Adipose tissue (tissue), 3 donors: Measurements from ENCODE around the gene CBFA2T3. TPM values are rescaled to one million over a fixed set of nuclear protein-coding genes. Genes with fewer than 3 reads are reported as not detected.
"Not testable (repeated sequence)": the region's sequence is repeated elsewhere in the genome, so short reads cannot be mapped to it uniquely, and the experiment has no call there.

Experiments used
- H3K27ac ChIP-seq: one replicate; pipeline ENCODE4 v1.5.1; 2013; ENCODE audit warnings: low read depth, low read length
- WGBS, 3 donors: extraction: QIAGEN DNeasy Blood & Tissue Kit; methylation state at CpG; one replicate each; pipeline ENCODE4 v1.1.7; 2013; 5-methylcytosine and 5-hydroxymethylcytosine counted together
- polyA plus RNA-seq, 3 donors: library from polyadenylated mRNA; stranded (reverse); fragments of 200-250 nt; gene quantifications; one replicate each; pipeline ENCODE4 v1.2.3, GENCODE V29; 2013
- donor health status: healthy with polysubstance abuse.
- donor health status: Bipolar disorder and iron deficiency.
- donor health status: healthy.

Gene CBFA2T3
- polyA plus RNA-seq: 10 to 100 TPM in 2 of 3 donors, 1 to 10 TPM in 1; 7.7 to 19.6 (median 10.7) TPM

DNA sequence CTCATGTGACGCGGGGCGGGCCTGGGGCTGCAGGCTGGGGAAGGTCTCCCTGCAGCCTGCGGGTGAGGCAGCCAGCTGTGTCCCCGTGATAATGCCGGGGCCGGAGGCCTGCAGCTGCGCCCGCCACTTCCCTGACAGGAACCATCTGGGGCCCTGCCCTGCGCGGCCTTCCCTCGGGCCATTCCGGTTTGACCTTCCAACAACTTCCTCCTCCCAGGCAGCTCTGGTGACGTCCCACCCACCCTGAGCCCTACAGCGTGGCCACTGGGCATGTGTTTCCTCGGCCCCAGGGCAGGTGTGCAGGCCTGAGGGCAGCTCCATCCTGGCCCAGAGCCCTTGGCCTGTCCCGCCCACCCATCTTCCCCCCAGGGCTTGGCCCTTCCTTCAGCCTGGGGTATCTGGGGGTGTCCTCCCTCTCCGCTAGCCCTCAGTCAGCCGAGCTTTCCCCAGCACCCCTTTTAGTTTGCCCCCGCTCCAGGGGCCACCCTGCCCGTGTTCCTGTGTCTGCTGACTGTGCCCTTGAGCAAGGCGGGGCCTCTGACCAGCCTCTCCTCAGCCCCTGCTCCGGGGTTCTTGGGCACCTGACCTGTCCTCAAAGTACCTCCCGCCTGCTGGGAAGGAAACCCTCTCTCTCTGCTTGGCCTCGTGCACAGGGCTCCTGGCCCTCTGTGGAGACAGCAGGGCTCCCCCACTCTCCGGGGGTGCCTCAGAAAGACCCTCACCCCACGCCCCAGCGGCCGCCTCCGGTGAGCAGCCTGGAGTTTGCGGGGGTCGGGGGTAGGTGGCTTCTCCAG is at the start of gene CBFA2T3:
Gene CBFA2T3 (minus strand): TSS at position 190 of the 794 bp plus-strand sequence. CDS start 400 bp downstream, outside the sequence.
- WGBS, 3 donors: 26 to 51% (median 29%) methylated on average over 28 to 32 of the region's 32 CpGs
- H3K27ac ChIP-seq: no peak within 1 kb of the TSS

DNA sequence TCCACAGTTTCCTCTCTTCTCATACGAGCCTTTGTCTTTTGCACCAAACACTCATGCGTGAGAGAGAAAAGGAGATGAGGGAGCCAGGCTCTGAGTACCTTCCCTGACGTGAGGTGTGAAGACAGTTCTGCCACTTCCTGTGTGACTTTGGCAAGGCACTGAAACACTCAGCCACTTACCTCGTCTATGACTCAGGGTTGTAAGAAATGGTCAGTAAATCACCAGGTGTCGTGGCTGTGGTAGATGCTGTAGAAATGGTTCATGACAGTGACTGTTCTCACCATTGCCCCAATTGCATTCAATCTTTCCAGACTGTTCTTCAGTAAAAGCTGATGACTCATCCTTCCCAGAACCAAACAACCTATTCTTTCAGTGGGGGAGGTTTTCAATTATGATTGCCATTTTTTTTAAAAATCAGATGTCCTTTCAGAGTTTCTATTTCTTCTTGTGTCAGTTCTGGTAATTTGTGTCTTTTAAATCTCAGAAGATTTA is 49.2 kb upstream of the CBFA2T3 start:
- 57 to 66% (median 58%) methylated on average over 5 of the region's 5 CpGs for WGBS, 3 donors
- no peak overlapping the region for H3K27ac ChIP-seq

- H3K27ac ChIP-seq: no peak overlapping the region
- WGBS, 3 donors: 79 to 93% (median 88%) methylated on average over 4 of the region's 4 CpGs
Measured at GRCh38 chr16:89025636-89026035, 48.6 kb upstream of the CBFA2T3 start.

DNA sequence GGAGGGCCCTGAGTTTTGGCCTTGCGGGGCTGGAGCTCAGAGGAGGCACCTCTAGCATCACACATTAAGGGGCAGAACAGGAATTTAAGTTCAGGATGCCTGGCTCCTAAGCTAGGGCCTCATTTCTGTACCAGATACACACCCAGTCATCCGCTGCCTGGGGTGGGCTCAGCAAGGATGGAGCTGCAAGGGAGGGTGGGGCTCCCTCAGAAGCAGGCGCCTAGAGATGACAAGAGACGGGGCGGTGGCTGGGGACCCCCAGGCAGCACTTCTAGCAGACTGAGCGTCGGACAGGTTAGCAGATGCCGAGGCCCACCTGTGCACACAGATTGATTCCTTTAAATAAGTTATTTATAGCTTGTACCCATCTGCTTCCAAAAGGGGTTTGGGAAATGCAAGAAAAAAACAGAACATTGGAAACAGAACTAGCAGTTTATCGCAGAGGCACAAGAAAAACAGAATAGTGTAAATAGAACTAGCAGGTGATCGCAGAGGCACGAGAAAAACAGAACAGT is 47.6 kb upstream of the CBFA2T3 start:
- H3K27ac ChIP-seq: no peak overlapping the region
- WGBS, 3 donors: 72 to 90% (median 83%) methylated on average over 11 of the region's 11 CpGs

DNA sequence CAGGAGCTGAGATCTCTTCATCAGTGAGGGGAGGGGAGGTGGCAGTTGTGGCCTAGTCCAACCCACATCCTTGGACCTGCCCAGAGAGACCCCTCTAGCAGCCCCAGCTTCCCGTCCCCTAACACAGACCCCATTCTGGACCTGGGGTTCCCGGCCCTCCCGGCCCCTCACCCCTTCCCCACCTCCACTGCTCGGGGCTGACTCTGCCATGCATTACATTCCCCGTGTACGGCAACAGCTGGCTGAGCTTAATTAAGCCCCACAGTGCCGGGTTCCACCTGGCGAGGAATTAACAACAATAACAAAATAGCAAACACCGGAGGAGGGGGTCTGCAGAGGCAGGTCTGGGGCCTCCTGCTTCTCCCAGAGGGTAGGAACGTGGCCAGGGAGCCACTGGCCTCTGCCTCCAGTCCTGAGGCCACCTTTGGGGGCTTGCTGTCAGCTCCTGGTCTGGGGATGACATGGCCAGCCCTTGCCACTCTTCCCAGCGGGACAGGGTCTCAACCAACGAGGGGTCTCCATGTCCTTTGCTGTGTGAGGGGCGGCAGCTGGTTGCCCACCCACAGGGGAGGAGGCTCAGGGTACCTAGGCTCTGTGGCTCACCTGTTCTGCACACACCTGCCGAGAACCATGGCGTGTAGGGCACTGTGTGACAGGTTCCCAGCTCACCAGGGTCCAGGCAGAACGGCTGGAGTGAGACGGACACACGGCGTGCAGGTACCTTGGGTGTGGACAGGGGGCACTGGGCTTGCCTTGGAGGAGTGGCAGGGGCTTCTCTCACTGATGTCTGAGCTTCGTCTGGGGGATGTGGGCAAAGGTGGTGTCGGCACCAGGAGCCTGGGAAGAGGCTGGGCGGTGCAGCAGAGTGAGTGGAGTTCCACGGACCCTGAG is 46.9 kb upstream of the CBFA2T3 start:
- H3K27ac ChIP-seq: no peak overlapping the region
- 55 to 78% (median 73%) methylated on average over 23 of the region's 23 CpGs for WGBS, 3 donors

- 76 to 91% (median 90%) methylated on average over 10 of the region's 10 CpGs for WGBS, 3 donors
- no peak overlapping the region for H3K27ac ChIP-seq
Measured at GRCh38 chr16:89023151-89023551, 46.1 kb upstream of the CBFA2T3 start.

- H3K27ac ChIP-seq: no peak overlapping the region
- WGBS, 3 donors: 69 to 75% (median 73%) methylated on average over 25 of the region's 25 CpGs
Measured at GRCh38 chr16:89022051-89022836, 45.2 kb upstream of the CBFA2T3 start.

GRCh38 chr16:89020925-89021595 is 44.1 kb upstream of the CBFA2T3 start:
- 78 to 91% (median 90%) methylated on average over 23 of the region's 23 CpGs for WGBS, 3 donors
- no peak overlapping the region for H3K27ac ChIP-seq

DNA sequence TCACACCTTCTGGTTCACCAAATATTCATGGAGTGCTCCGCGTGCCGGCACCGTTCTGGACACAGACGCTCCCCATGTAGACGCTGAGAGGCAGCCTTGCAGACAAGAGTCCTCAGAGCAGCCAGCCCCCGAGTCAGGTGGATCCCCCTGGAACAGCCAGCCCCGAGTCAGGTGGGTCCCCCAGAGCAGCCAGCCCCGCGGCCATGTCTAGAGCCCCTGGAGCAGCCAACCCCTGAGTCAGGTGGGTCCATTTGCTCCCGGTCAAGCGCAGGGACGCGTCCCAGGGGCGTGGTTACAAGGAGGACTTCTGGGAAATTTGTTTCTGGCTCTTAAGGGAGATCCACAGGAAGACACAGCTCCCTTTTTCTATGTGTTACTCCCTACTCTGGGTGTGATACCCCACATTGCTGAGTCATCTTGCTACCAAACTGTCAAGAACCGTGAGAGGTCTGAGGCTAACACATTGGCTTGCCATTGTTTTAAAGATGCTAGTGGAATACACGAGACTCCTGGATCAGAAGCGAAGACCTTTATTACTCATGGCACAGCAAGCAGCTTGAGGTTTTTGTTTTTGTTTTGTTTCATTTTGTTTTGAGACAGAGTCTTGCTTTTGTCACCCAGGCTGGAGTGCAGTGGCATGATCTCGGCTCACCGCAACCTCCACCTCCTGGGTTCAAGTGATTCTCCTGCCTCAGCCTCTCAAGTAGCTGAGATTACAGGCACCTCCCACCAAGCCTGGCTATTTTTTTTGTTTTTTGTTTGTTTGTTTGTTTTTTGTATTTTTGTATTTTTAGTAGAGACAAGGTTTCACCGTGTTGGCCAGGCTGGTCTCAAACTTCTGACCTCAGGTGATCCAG is 43.3 kb upstream of the CBFA2T3 start:
- 74 to 79% (median 76%) methylated on average over 21 of the region's 21 CpGs for WGBS, 3 donors
- H3K27ac ChIP-seq: no peak overlapping the region

DNA sequence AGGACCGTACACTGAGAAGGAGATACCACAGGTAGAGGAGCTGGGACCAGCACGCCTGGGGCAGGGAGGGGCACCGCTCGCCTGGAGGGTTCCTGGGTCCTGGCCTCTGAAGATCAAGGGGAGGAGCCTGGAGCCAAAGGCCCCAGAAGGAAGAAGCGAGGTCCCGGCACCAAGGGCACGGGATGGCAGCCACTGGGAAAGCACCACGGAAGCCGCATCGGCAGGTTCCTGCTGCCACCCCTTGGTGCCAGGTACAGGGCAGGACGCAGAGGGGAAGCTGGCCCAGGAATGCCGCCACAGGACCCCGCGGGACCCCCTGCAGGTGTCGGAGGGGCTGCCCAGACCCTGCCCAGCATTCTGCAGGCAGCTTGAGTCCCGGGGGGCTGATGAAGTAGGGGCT is 42.5 kb upstream of the CBFA2T3 start:
- WGBS, 3 donors: 66 to 88% (median 81%) methylated on average over 16 of the region's 16 CpGs
- H3K27ac ChIP-seq: no peak overlapping the region

DNA sequence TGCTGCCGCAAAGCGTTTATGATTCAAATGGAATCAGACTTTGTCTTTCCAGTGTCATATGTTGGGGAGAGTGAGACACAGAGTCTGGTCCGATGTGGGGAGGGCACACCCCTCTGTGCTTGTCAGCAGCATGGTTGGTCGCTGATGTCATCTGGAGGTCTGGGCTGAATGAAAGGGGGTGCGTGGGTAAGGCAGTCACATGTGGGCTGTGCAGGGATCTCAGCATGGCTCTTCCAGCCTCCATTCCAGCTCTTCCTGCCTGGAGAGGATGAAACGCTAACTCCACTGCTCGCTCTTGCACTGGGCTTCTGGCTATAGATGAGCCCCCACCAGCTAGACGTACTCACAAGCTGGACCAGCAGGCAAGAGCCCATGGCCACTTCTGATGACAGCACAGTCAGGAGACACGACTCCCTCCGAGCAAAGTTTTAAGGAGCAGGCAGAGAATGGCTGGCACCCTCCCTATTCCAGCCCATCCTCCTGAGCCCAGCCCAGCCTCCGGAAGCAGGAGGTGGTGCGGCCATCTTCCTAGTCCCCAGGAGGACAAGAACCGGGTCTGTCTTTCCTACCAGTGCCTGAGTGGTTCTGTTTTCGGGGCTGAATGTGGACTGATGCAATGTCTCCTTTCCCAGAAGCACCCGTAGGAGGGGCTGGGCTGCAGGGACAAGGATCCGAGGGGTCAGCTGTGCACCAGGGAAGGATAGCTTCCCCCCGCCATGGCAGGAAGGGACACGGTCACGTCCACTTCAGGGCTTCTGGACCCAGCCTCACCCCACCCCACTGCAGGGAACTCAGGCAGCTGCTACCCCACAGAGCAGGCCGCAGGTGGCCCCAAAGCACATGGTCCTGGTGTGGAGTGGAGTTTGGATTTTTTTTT is 41.5 kb upstream of the CBFA2T3 start:
- H3K27ac ChIP-seq: no peak overlapping the region
- 68 to 77% (median 70%) methylated on average over 19 to 20 of the region's 20 CpGs for WGBS, 3 donors

DNA sequence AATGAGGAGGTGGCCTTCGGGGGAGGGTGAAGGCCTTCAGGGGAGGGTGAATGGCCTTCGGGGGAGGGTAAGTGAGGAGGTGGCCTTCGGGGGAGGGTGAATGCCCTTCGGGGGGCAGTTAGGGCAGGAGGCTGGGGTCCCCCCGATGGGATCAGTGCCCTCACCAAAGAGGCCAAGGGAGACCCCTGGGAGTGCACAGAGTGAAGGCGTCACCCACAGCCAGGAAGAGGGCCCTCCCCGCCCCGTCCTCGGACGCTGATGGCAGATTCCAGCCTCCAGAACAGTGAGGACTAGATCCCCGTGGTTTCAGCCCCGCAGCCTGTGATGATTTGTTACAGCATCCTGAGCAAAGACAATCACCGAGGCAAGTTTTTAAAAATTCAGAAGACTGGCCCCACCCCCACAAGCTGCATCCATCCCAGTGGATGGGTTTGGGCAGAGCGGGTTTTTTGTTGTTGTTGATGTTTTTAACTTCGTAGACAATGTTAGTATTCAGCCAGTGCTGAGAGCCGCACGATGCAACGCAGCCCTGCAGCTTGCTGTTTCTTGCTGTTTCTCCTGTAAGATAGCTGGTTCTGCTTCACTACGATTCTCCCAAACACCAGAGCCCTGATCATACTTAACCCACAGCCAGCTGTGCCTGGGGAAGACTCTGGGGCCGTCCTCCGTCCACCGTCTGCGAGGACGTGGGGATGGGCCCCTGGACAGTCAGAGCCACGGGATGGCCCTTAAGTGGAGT is 40.7 kb upstream of the CBFA2T3 start:
- WGBS, 3 donors: 68 to 76% (median 76%) methylated on average over 24 to 25 of the region's 25 CpGs

GRCh38 chr16:89016561-89016960 is 39.6 kb upstream of the CBFA2T3 start:
- 92 to 98% (median 94%) methylated on average over 10 of the region's 10 CpGs for WGBS, 3 donors
- not testable (repeated sequence) for H3K27ac ChIP-seq

More for the DNA sequence above, 40.7 kb upstream of the CBFA2T3 start:
- no peak overlapping the region for H3K27ac ChIP-seq

- H3K27ac ChIP-seq: no peak overlapping the region
- WGBS, 3 donors: 63 to 83% (median 74%) methylated on average over 20 of the region's 20 CpGs
Measured at GRCh38 chr16:89015271-89015859, 38.4 kb upstream of the CBFA2T3 start.
